HG02610 (cell line): ENCODE measurements around the gene MDM1.

Source experiments
- ATAC-seq: cut with Tn5 transposase; IDR thresholded peaks from one replicate; pipeline ENCODE4 v1.9.1; 2021; ENCODE audit warnings: mild to moderate bottlenecking, moderate library complexity; ENCODE audit not compliant: unreplicated experiment

Gene MDM1

DNA sequence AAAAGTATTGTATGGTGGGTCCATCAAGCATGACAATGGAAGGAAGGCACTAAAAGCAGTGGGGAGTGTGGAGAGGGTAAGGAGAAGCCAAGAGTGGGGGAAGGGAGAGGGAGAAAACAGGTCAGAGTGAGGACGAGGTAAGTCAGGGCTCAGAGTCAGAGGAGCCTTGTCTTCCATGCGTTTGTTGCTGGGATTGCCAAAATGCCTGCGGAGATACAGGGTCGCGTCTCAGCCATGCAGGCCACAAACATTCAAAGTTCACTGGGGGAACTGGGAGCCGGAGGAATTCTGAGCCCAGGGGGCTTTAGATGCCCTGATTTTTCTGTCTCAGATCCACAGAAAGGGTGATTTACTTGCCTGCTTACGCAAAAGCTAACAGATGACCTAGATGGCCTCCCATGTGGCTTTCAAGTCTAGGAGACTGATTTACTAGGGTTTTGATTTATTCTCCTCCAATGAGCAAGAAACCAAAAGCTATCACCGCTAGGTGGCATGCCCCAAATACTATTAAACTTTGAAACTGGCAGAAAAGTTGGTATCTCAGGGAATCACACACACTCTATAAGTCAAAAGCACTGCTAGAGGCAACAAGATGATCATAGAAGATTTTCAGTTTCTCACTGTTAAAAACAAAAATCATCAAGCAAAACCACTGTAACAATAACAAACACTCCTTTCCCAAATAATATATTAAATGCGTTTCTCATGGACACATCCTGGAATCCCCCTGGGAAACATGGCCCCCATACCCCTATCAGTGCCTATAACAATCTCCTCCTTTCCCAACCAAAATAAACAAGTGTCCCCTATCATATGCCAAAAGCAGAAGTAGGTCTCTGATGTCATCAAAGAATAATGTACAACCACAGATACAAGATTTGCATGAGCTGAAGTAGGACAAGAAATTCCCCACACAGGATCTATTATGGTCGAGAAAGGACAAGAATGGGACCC is 26.6 kb upstream of the MDM1 start:
- ATAC-seq: peak; percentile 83

DNA sequence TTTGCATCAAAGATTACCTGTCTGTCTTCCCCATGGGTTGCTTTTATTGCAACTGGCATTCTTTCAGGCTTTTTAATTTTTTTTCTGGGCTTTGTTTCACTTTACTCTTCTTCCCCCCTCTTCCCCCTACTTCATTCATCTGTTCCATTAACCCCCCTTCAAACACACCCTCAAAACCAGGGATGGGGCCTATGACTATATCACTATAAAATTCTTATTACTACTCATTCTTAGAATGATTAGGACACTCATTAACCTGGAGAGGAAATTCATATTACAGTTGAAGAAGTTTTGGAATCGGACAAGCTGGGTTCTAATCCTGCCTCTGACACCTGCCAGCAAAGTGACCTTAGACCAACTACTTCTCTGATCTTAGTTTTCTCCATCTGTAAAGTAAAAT is 24.8 kb upstream of the MDM1 start:
- no peak for ATAC-seq

DNA sequence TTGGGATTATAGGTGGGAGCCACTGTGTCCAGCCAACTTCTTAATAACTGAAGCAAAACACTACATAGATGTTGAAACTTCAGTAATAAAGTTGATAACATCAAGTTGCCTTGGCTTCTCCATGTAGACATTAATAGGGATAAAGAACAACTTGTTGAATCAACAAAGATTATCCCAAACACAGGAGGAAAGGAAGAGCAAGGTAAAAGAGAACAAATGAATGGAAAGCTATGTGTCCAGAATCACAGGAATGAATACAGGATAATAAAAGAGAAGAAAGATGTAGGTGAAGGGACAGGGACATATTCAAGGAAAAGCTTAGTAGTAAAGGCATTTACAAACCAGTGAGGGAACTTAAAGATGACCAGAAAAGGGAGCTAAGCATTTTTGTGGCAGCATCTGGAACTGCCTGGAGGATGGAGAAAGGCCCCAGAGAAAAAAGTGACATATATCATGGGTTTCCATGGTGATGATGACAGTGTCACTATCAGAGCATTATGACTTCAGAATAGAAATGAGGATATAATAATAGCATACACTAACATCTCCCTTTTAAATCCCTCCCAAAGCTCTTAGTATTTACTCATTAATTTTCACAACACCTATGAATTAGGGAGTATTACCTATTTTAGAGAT is 24.0 kb upstream of the MDM1 start:
- ATAC-seq: no peak

DNA sequence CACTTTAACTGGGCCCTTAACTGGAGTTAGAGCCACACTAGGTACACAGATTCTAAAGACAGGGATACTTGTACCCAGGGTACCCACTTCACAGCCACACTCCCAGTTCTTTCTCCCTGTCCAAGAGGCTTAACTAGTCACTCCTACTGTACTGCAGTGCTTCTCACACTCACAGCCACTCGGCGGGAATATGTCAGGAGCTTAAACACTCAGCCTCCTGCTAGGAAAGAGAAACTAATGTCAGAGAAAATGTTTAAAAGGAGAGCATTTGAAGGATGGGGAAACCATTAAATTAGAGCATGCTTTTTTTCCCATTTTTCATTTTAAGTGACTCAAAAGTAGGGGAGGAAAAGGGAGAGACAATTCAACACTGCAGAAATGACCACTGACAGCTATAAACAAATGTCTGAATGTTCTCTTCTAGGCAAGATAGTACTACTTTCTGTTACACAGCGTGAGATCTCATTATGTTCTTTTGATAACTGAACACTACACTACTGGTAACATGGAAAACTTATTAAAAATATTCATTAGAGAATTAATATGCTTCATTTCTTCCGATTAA is 22.9 kb upstream of the MDM1 start:
- no peak for ATAC-seq

DNA sequence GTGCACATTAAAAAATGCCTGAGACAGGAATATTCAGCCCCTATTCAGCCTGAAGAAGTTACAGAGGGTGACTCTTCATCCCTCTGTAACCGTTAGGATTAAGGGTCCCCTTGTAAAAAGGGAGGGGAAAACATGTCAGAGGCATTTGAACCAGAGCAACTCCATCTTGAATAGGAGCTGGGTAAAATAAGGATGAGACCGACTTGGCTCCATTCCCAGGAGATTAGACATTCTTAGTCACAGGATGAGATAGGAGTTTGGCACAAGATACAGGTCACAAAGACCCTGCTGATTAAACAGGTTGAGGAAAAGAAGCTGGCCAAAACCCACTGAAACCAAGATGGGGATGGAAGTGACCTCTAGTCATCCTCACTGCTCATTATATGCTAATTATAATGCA is 19.9 kb upstream of the MDM1 start:
- ATAC-seq: no peak

DNA sequence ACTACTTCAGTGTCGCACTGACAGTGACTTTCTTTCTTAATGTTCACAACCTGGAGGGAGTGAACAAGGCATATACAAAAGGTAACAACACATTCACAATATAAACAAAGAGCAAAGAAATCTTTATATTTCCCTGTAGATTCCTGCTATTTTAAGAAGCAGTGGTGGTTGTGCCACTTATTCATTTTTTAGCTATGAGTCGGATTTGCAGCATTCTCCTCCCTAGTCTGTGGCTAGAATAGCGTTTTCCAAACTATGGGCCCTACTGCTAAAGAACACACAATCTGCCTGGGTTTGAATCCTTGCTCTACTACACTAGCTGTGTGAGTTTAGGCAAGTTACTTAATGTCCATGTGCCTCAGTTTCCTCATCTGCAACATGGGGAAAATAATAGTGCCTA is 18.6 kb upstream of the MDM1 start:
- no peak for ATAC-seq

DNA sequence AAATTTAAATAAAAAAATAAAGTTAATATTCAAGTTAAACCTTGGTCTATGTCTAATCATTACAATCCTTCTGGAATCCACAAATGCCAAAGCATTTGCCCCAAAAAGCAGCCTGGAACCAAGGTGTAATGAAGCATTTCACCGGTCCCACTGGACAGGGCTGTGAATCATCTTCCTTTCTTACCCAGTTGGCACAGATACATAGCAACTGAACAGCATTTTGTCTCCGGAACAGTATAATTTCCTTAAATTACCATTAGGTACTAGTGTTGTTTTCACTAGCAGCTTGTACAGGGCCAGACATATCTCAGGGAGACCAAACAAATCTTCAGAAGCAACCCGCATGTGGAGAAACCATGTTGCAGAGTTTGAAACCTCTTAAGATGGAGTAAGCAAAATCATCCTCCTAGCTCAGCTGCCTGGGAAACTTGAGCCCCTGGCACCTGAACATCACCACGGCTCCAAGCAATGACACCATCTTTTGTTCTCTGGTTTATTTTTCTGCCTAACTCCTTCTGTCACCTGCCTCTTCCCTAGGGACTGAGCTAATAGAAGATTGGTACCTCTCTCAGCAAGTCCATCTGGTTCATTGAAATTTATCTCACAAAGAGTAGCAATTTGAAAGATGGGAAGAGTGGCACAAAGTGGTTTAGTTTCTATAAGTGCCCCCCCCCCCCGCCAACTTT is 17.9 kb upstream of the MDM1 start:
- ATAC-seq: no peak

DNA sequence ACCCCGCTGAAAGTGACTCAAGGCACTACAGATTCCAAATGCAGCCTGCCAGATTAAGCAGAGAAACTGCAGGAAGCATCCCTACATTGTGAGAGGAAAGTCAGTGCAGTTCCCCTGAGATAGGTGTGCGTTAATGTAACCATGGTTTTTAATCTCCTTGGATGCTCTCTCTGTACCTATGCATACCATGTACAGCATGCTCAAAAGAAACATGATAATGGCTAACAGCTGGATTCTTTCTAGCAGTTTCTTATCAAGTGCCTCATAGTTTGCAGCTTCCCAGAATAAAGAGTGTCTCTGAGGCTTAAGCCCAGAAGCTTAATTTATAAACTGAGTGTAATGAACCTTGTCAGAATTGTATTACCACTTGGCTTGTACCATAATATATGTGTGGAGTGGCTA is 17.1 kb upstream of the MDM1 start:
- no peak for ATAC-seq

DNA sequence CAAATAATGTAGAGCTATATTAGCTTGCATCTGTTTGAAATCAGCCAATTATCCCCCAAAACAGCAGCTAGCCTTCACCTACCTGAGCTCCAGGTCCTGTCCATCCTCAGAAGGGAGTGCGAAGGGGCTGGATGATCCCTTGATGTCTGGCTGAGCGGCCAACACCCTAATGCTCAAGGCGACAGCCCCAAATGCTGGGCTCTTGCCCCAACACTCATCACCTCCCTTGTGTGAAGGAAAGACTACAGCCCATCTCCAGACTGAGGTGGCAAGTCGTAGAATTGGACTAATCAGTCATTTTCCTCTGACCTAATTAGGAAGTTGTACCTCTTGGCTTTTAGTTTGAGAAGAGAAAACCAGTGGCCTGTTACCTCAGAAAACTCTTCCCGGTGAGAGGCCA is 16.3 kb upstream of the MDM1 start:
- no peak for ATAC-seq

DNA sequence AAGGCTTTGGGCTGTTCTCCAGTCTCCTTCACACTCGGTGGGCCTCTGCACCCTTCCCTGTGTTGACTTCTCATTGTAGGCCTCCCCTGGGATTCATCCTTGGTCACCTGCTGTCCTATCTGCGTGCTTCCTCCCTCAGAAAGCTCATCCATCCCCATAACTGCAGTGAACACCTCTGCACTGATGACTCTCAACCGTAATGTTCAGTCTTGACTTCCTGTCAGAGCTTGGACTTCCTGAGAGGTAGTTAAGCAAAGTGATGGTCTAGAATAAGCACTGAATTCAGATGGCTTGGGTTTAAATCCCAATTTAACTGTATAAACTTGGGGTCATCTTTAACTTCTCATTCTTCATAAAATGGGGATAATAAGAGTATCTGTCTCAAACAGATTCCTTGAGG is 13.6 kb upstream of the MDM1 start:
- ATAC-seq: no peak

DNA sequence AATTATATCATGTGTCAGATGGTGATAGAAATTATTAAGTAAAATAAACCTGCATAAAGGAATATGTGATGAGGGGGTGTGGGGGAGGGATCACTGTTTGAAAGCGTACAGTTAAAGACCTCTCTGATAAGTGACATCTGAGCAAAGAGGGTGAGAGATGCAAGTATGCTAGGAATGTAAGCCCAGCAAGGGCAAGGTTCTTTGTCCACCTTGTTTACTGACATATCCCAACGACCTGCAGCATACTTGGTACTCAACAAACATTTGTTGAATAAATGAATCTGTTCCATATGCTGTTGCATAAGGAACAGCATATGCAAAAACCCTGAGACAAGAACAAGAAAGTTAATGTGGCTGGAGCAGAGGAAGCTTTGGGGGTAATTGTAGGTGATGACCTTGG is 12.0 kb upstream of the MDM1 start:
- ATAC-seq: no peak

DNA sequence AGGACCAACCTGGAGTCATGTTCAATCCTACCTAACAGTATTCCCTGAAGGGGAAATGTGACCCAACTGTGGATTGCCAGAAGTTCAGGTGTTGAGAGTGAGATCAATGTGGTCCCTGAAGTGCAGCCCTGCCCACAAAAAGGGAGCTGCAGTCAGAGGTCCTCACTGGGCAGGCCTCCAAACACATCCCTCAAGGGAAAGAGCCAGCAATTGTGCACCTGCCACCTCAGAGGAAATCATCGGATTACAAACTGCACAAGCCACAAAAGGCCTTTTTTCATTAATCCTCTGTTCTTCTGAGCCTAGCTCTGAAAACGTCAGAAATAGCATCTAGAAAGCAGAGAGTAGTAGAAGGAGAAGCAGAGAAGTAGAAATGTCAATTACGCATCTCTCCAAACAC is 10.8 kb upstream of the MDM1 start:
- ATAC-seq: no peak

DNA sequence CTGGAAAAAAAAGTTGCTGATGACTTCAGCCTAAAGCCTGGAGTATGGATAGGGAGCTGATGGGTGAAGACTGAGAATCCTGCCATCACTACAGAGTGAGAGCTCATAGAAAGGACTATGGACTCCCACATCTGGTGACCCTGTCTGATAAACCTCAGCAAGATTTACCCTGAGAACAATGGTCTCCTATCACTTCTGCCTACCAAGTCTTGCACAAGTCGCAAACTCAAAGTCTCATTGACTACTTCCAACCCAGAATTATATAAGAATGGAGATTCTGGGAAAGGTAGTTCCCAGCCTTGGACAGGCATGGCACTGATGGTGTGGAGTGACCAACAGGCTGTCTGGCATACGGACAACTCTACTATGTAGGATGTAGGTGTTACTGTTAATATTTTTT is 9.7 kb upstream of the MDM1 start:
- ATAC-seq: no peak

DNA sequence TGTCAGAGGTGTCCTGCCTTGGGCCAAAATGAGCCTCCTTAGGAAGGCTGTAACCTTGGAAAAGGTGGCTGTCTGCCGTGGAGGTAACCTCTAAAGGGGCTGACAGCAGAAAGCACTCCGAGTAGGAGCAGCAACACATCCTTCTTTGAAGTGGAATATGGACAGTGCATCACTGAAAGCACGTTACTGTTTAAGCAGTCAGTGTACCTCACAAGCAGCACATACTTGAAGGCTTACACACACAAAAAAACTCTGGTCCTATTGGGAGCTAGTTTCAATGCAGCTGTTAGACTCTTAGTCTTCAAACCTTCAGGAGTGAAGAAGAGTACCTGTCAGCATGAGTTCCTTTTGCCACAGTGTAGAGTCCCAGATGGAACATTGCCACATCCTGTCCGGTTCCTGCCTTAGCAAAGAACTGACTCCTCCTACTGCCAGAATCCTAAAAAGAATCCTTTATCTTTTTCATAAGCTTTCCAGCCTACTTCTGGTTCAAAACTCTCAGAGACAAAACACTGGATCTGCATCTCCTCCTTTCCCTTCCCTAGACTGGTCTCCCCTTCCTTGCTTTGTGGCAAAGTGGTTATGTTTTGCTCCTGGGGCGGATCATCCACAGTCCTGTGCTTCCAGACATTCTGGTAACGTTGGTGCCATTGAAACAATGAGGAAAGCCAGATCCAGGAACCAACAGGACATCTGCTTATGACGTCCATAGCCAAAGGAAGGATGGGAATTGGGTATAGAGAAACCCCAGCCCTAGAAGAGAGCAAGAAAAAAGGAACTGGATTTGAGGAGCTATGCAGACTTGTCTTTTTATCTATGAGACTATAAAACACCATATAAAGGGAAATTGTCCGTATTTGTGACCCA is 8.5 kb upstream of the MDM1 start:
- ATAC-seq: no peak

DNA sequence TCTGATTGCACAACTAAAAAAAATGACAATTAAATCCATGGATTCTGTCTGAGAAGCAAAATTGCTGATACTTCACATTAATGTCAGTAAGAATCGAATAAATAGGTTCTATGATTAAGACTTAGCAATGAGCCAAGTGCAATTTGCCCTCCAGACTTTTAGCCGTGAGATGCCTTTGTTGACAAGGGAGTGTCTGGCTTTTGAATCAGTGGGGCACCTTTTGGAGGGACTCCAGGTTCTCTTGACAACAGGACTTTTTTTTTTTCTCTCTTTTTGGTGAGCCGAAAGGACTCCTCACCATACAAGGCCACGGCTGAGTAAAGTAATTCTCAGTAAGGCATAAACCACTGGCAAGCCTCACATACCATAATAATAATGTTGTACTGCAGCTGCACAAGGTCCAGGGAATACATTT is 4.7 kb upstream of the MDM1 start:
- ATAC-seq: no peak

DNA sequence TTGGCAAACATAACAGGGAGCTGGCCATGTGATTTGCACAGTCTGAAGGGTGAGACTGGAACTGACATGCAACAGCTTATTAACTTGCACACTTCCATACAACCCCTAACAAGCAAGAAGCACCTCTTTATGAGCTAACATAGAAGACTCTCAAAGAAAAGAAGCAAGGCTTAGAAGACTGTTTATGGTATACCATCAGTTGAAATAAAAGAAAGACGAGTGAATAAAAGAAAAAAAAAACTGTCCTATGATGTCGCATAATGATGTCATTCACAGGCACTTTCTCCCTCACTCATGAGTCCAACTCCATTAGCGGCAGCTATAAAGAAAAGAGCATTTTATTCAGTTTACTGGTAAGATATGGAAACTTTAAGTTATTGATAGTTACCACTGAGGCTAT is 3.3 kb upstream of the MDM1 start:
- ATAC-seq: no peak

DNA sequence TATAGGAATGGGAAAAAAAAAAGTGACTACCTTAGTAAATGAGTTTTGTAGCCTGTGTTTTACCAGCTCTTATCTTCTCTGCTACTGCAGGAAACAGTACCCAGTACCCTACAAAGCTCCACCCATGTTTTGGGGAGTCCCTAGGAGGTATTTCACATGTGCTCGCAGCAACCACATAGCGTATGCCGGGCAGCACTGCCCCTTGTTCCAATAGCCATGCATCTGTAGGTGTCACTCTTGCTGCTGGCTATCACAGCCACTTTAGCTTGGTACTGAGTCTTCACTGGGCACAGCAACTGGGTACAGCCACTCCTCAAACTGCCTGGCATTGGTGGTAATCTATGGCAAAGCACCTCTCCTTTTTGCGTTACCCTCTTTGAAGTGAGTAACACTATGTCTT is 2.0 kb upstream of the MDM1 start:
- ATAC-seq: no peak

DNA sequence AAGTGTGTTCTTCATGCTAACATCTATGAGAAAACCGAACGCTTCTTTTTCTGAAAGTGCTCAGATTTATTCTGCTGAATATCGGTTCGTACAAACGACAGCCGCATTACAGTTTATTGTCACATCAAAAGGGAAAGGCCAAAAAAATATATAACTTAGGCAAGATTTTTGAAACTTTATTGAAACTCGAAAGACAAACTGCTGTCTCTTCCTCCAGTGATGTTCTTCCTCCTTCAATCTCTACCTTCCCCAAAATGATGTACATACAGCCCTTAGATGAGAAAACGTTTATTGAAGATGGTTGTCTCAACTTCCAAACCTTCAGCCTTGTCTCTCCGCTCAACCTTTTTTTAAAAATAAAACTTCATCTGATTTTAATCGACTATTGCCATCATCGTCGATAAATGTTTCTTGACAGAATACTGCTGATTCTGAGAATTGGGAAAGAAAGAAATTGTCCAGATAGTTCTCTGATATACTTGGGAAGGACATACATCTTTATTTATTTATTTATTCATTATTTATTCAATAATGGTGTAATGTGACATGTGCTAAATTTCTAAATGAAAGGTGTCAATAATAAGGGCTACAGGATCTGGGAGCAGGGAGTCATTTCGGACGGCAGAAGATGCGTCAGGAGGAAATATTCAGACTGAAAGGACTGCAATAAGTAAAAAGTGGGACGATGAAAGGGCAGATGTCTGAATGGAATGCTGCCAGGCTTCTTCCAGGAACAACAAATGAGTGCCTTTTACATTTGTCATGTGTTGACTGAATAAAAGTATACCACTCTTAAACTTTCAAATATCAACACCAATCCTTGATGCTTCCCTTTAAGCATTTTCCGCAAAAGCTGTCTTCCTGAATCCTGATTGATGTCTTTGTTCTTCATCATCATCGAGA is 817 bp upstream of the MDM1 start:
- ATAC-seq: no peak

DNA sequence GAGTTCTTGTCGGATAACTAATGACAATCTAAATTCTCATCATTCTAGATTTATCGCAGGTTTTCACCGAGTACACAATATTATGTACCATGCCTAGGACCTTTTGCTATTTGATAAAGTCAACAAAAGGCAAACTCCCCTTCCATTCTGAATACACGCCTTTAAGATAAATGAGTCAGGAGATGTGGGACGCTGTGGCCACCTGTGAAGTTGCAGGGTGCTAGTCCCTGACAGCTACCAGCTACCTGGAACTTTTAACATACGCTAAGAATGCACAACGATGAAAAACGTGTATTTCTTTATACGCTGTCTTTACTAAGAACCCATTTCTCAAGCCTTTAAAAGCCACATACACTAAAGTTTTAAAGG is 678 bp downstream of the MDM1 start:
- ATAC-seq: no peak

DNA sequence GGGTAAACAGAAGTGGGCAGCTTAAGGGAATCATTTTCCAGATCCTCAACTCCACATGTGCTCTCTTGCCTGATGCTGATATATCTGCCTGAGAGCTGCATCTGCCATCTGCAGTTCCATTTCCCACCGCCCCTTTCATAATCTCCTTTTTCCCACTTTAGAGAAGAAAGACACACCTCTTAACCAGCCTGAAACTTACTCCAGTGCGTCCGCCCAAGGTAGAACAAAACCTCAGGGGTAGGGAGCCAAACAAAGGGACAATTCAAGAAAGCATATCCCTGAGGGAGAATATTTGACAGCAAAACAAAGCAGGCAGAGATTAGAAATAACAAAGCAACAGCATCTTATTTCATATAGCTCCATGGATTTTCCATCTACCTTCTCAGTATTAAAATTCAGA is 4.3 kb downstream of the MDM1 start:
- no peak for ATAC-seq
